ENCODE data around the gene CAV2. TPM values are rescaled to one million over a fixed set of nuclear protein-coding genes. Genes with fewer than 3 reads are reported as not detected.

The CAV2 gene
- total RNA-seq, 1 donor: 224 TPM

GRCh38 chr7:116521046-116521664, 21.6 kb downstream of the CAV2 start:
- DNase-seq (ENCODE audit: low read depth): peak; percentile 66
- H3K4me3 ChIP-seq (ENCODE audit: low read depth, low read length): no peak overlapping the region

GRCh38 chr7:116522247-116522646, 22.7 kb downstream of the CAV2 start:
- TF ChIP-seq CTCF (IDR thresholded peaks at IDR 0.05; ENCODE audit: insufficient read depth, low read depth, low read length): no peak
- DNase-seq (ENCODE audit: low read depth): peak; percentile 70
- H3K4me3 ChIP-seq (ENCODE audit: low read depth, low read length): no peak overlapping the region

More at GRCh38 chr7:116521046-116521664, 21.6 kb downstream of the CAV2 start:
- TF ChIP-seq CTCF (IDR thresholded peaks at IDR 0.05; ENCODE audit: insufficient read depth, low read depth, low read length): no peak

GRCh38 chr7:116524221-116524608, 24.7 kb downstream of the CAV2 start:
- peak overlapping the region; percentile 89 for H3K4me3 ChIP-seq (ENCODE audit: low read depth, low read length)
- TF ChIP-seq CTCF (IDR thresholded peaks at IDR 0.05; ENCODE audit: insufficient read depth, low read depth, low read length): no peak
- DNase-seq (ENCODE audit: low read depth): no peak

- H3K4me3 ChIP-seq (ENCODE audit: low read depth, low read length): peak within 1 kb of the TSS; percentile 89
- DNase-seq (ENCODE audit: low read depth): peak; percentile 90
- peak; percentile 20 for TF ChIP-seq CTCF (IDR thresholded peaks at IDR 0.05; ENCODE audit: insufficient read depth, low read depth, low read length)
These were observed 25.2 kb downstream of the CAV2 start, which contains the start of gene CAV1 for GRCh38 chr7:116524609-116525297. CAV1 (plus strand) TSS chr7:116525036; CDS start chr7:116525063, 27 bp downstream.

GRCh38 chr7:116525298-116525912, 25.9 kb downstream of the CAV2 start:
- TF ChIP-seq CTCF (IDR thresholded peaks at IDR 0.05; ENCODE audit: insufficient read depth, low read depth, low read length): no peak
- no peak for DNase-seq (ENCODE audit: low read depth)
- H3K4me3 ChIP-seq (ENCODE audit: low read depth, low read length): peak overlapping the region; percentile 89

- H3K4me3 ChIP-seq (ENCODE audit: low read depth, low read length): peak overlapping the region; percentile 89
- peak; percentile 56 for TF ChIP-seq CTCF (IDR thresholded peaks at IDR 0.05; ENCODE audit: insufficient read depth, low read depth, low read length)
- DNase-seq (ENCODE audit: low read depth): peak; percentile 89
These were observed 26.6 kb downstream of the CAV2 start for GRCh38 chr7:116525913-116526861.
